ENCODE measurements around the gene BCL7A. TPM values are rescaled to one million over a fixed set of nuclear protein-coding genes. Genes with fewer than 3 reads are reported as not detected.

BCL7A gene
- total RNA-seq, 5 donors from 2014 or later (not counting 1 experiment from before 2014, with no cell fraction given), result 5.3 to 7.4 (median 6.7) TPM

- no peaks in the 10 kb centered on the region for H3K9me3 ChIP-seq
- ChIA-PET POLR2A (no interaction called here), CTCF (no interaction called here)
- DNase-seq (no peak), ATAC-seq (replicated peaks in 1 of 4) (no peak)
- no peak overlapping the region for H3K4me3 ChIP-seq (ENCODE audit: control insufficient read depth in 1 of 2, extremely low read depth in 1 of 2, low read length in 1 of 2)
- Mint-ChIP-seq H3K36me3 (no peaks in the 10 kb centered on the region), H3K4me1 (peaks cover 5 to 8% (median 6%) of the 10 kb centered on the region in 3 donors), H3K9me3 (no peaks in the 10 kb centered on the region), H3K27me3 (no peaks in the 10 kb centered on the region), H3K27ac (no peak overlapping the region), H3K4me3 (no peak overlapping the region)
- 100% methylated on average over 2 of the region's 6 CpGs for WGBS (ENCODE audit: insufficient coverage)
- H3K4me1 ChIP-seq (ENCODE audit: control insufficient read depth in 1 of 2, extremely low read depth in 1 of 2, insufficient read depth in 2 of 2, low read length in 2 of 2), result peaks cover 4 to 5% of the 10 kb centered on the region in 2 experiments
- H3K27me3 ChIP-seq (replicated peaks in 1 of 2; ENCODE audit: control insufficient read depth in 2 of 2, extremely low read depth in 1 of 2, insufficient read depth in 2 of 2, low read length in 1 of 2), result peaks cover 0 to 3% of the 10 kb centered on the region in 2 experiments
- no peaks in the 10 kb centered on the region for H3K36me3 ChIP-seq (ENCODE audit: control insufficient read depth in 2 of 2, extremely low read depth in 1 of 2, insufficient read depth in 1 of 2, low read length in 1 of 2)
- H3K27ac ChIP-seq (ENCODE audit: low read length), result no peak overlapping the region
Measured at GRCh38 chr12:121990114-121990647, 31.5 kb upstream of the BCL7A start.

- peaks cover 0 to 3% of the 10 kb centered on the region in 2 experiments for H3K27me3 ChIP-seq (replicated peaks in 1 of 2; ENCODE audit: control insufficient read depth in 2 of 2, extremely low read depth in 1 of 2, insufficient read depth in 2 of 2, low read length in 1 of 2)
- ChIA-PET POLR2A (no interaction called here), CTCF (no interaction called here)
- H3K36me3 ChIP-seq (ENCODE audit: control insufficient read depth in 2 of 2, extremely low read depth in 1 of 2, insufficient read depth in 1 of 2, low read length in 1 of 2), result no peaks in the 10 kb centered on the region
- DNase-seq (no peak), ATAC-seq (replicated peaks in 1 of 4) (no peak)
- no peak overlapping the region for H3K27ac ChIP-seq (ENCODE audit: low read length)
- Mint-ChIP-seq H3K27ac (no peak overlapping the region), H3K4me3 (no peak overlapping the region), H3K4me1 (peaks cover 5 to 8% (median 6%) of the 10 kb centered on the region in 3 donors), H3K36me3 (no peaks in the 10 kb centered on the region), H3K27me3 (peaks cover 0 to 4% of the 10 kb centered on the region in 2 donors), H3K9me3 (no peaks in the 10 kb centered on the region)
- peaks cover 4 to 5% of the 10 kb centered on the region in 2 experiments for H3K4me1 ChIP-seq (ENCODE audit: control insufficient read depth in 1 of 2, extremely low read depth in 1 of 2, insufficient read depth in 2 of 2, low read length in 2 of 2)
- 51% methylated on average over 8 of the region's 10 CpGs for WGBS (ENCODE audit: insufficient coverage)
- H3K9me3 ChIP-seq, result no peaks in the 10 kb centered on the region
- no peak overlapping the region for H3K4me3 ChIP-seq (ENCODE audit: control insufficient read depth in 1 of 2, extremely low read depth in 1 of 2, low read length in 1 of 2)
Measured at GRCh38 chr12:121990692-121991603, 30.7 kb upstream of the BCL7A start.

- Histone ChIP-seq H3K4me1 (ENCODE audit: control insufficient read depth in 1 of 2, extremely low read depth in 1 of 2, insufficient read depth in 2 of 2, low read length in 2 of 2) (peaks cover 4 to 5% of the 10 kb centered on the region in 2 experiments), H3K9me3 (no peaks in the 10 kb centered on the region), H3K4me3 (ENCODE audit: control insufficient read depth in 1 of 2, extremely low read depth in 1 of 2, low read length in 1 of 2) (no peak overlapping the region), H3K36me3 (ENCODE audit: control insufficient read depth in 2 of 2, extremely low read depth in 1 of 2, insufficient read depth in 1 of 2, low read length in 1 of 2) (no peaks in the 10 kb centered on the region), H3K27me3 (replicated peaks in 1 of 2; ENCODE audit: control insufficient read depth in 2 of 2, extremely low read depth in 1 of 2, insufficient read depth in 2 of 2, low read length in 1 of 2) (peaks cover 0 to 6% of the 10 kb centered on the region in 2 experiments), H3K27ac (ENCODE audit: low read length) (no peak overlapping the region)
- ChIA-PET POLR2A (no interaction called here), CTCF (interaction anchor here in 1 of 2 donors (0.6 kb wide), 1 partner anchor 131 kb away, joined by 3 read pairs; no protein-coding TSS in a partner anchor)
- Mint-ChIP-seq H3K36me3 (no peaks in the 10 kb centered on the region), H3K4me1 (peaks cover 5 to 12% (median 6%) of the 10 kb centered on the region in 3 donors), H3K27me3 (peaks cover 4% of the 10 kb centered on the region in 2 donors), H3K4me3 (peak overlapping the region in 1 of 3 donors; percentile 3), H3K27ac (peak overlapping the region; percentile 59 to 85), H3K9me3 (no peaks in the 10 kb centered on the region)
- WGBS (ENCODE audit: insufficient coverage), result 13% methylated on average over 14 of the region's 21 CpGs
- DNase-seq, result peak in 18 of 35 experiments; percentile 3 to 42 (median 16)
- ATAC-seq (replicated peaks in 1 of 4), result peak; percentile 83 to 99 (median 96)
Measured at GRCh38 chr12:121992059-121992879, 29.4 kb upstream of the BCL7A start.

GRCh38 chr12:121996050-121996944 is 25.4 kb upstream of the BCL7A start:
- Mint-ChIP-seq H3K27ac (no peak overlapping the region), H3K9me3 (peaks cover 0 to 4% (median 2%) of the 10 kb centered on the region in 3 donors), H3K4me1 (peaks cover 5 to 12% (median 6%) of the 10 kb centered on the region in 3 donors), H3K36me3 (peaks cover 5% of the 10 kb centered on the region), H3K4me3 (no peak overlapping the region), H3K27me3 (peaks cover 4 to 9% of the 10 kb centered on the region in 2 donors)
- CTCF ChIA-PET, result no interaction called here
- Histone ChIP-seq H3K27ac (ENCODE audit: low read length) (no peak overlapping the region), H3K9me3 (no peaks in the 10 kb centered on the region), H3K4me1 (ENCODE audit: control insufficient read depth in 1 of 2, extremely low read depth in 1 of 2, insufficient read depth in 2 of 2, low read length in 2 of 2) (peaks cover 4 to 5% of the 10 kb centered on the region in 2 experiments), H3K4me3 (ENCODE audit: control insufficient read depth in 1 of 2, extremely low read depth in 1 of 2, low read length in 1 of 2) (no peak overlapping the region), H3K27me3 (replicated peaks in 1 of 2; ENCODE audit: control insufficient read depth in 2 of 2, extremely low read depth in 1 of 2, insufficient read depth in 2 of 2, low read length in 1 of 2) (peaks cover 0 to 13% of the 10 kb centered on the region in 2 experiments), H3K36me3 (ENCODE audit: control insufficient read depth in 2 of 2, extremely low read depth in 1 of 2, insufficient read depth in 1 of 2, low read length in 1 of 2) (no peaks in the 10 kb centered on the region)
- POLR2A ChIA-PET, result no interaction called here
- WGBS (ENCODE audit: insufficient coverage), result 92% methylated on average over 3 of the region's 9 CpGs
- ATAC-seq (replicated peaks in 1 of 4) (no peak), DNase-seq (no peak)

- Histone ChIP-seq H3K4me3 (ENCODE audit: control insufficient read depth in 1 of 2, extremely low read depth in 1 of 2, low read length in 1 of 2) (no peak overlapping the region), H3K36me3 (ENCODE audit: control insufficient read depth in 2 of 2, extremely low read depth in 1 of 2, insufficient read depth in 1 of 2, low read length in 1 of 2) (peaks cover 0 to 3% of the 10 kb centered on the region in 2 donors), H3K4me1 (ENCODE audit: control insufficient read depth in 1 of 2, extremely low read depth in 1 of 2, insufficient read depth in 2 of 2, low read length in 2 of 2) (peaks cover 2% of the 10 kb centered on the region in 2 experiments), H3K27me3 (replicated peaks in 1 of 2; ENCODE audit: control insufficient read depth in 2 of 2, extremely low read depth in 1 of 2, insufficient read depth in 2 of 2, low read length in 1 of 2) (peaks cover 0 to 10% of the 10 kb centered on the region in 2 experiments), H3K27ac (ENCODE audit: low read length) (no peak overlapping the region), H3K9me3 (no peaks in the 10 kb centered on the region)
- no peak for DNase-seq
- 68% methylated on average over 11 of the region's 13 CpGs for WGBS (ENCODE audit: insufficient coverage)
- Mint-ChIP-seq H3K4me3 (no peak overlapping the region), H3K27ac (no peak overlapping the region), H3K9me3 (peaks cover 0 to 4% (median 2%) of the 10 kb centered on the region in 3 donors), H3K36me3 (peaks cover 5% of the 10 kb centered on the region), H3K27me3 (peaks cover 4 to 9% of the 10 kb centered on the region in 2 donors), H3K4me1 (peaks cover 2 to 10% (median 3%) of the 10 kb centered on the region in 3 donors)
- ChIA-PET CTCF (no interaction called here), POLR2A (no interaction called here)
- ATAC-seq (replicated peaks in 1 of 4), result no peak
Measured at GRCh38 chr12:121996945-121997612, 24.6 kb upstream of the BCL7A start.
